ENCODE data around the gene GPR39. TPM values are rescaled to one million over a fixed set of nuclear protein-coding genes. Genes with fewer than 3 reads are reported as not detected.
A peak's percentile ranks its signal among the peaks of the same experiment; 100 is the strongest.

Gene GPR39
- total RNA-seq, 1 experiment from 2014 or later: 9.0 TPM

DNA sequence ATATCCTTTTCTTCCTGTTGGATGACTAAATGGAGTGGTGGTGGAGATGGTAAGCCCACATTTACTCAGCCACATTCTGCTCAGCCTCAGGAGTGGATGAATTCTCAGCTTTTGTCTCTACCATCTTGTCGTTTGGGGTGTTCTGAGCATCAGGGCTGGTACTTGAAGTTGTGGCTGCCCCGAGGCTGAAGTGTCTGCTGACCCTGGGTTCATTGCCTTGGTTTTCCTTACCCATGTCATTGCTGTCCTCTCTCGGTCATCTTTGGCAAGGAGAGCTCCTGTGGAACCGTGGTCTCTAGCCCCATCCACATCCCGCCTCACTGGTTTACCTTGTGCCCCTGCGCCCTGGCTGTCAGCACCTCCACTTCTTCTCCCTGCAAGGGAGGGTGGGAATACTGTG, 71.9 kb downstream of the GPR39 start:
- Histone ChIP-seq H3K4me1 (ENCODE audit: control insufficient read depth, insufficient read depth, low read length) (no peaks in the 10 kb centered on the region), H3K27me3 (ENCODE audit: control insufficient read depth, insufficient read depth, low read length) (no peaks in the 10 kb centered on the region), H3K4me3 (ENCODE audit: low read depth in 2 of 2, low read length in 2 of 2) (no peak overlapping the region), H3K9me3 (ENCODE audit: control insufficient read depth, insufficient read depth, low read depth, low read length) (no peaks in the 10 kb centered on the region), H3K27ac (ENCODE audit: low read length) (no peak overlapping the region), H3K36me3 (ENCODE audit: control insufficient read depth, insufficient read depth, low read length) (no peaks in the 10 kb centered on the region)
- TF ChIP-seq SIN3A (IDR thresholded peaks at IDR 0.05; ENCODE audit: borderline replicate concordance, insufficient read depth, low read depth, low read length) (no peak), TCF7L2 (IDR thresholded peaks at IDR 0.05; ENCODE audit: low read depth, low read length) (no peak), POLR2AphosphoS5 (IDR thresholded peaks at IDR 0.05; ENCODE audit: low read depth, low read length) (no peak)
- TF ChIP-seq, protein P1, sequence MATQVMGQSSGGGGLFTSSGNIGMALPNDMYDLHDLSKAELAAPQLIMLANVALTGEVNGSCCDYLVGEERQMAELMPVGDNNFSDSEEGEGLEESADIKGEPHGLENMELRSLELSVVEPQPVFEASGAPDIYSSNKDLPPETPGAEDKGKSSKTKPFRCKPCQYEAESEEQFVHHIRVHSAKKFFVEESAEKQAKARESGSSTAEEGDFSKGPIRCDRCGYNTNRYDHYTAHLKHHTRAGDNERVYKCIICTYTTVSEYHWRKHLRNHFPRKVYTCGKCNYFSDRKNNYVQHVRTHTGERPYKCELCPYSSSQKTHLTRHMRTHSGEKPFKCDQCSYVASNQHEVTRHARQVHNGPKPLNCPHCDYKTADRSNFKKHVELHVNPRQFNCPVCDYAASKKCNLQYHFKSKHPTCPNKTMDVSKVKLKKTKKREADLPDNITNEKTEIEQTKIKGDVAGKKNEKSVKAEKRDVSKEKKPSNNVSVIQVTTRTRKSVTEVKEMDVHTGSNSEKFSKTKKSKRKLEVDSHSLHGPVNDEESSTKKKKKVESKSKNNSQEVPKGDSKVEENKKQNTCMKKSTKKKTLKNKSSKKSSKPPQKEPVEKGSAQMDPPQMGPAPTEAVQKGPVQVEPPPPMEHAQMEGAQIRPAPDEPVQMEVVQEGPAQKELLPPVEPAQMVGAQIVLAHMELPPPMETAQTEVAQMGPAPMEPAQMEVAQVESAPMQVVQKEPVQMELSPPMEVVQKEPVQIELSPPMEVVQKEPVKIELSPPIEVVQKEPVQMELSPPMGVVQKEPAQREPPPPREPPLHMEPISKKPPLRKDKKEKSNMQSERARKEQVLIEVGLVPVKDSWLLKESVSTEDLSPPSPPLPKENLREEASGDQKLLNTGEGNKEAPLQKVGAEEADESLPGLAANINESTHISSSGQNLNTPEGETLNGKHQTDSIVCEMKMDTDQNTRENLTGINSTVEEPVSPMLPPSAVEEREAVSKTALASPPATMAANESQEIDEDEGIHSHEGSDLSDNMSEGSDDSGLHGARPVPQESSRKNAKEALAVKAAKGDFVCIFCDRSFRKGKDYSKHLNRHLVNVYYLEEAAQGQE (IDR thresholded peaks at IDR 0.05; ENCODE audit: insufficient read depth in 1 of 2, low read depth in 2 of 2, low read length in 1 of 2): no peak
- TF ChIP-seq, protein P2, sequence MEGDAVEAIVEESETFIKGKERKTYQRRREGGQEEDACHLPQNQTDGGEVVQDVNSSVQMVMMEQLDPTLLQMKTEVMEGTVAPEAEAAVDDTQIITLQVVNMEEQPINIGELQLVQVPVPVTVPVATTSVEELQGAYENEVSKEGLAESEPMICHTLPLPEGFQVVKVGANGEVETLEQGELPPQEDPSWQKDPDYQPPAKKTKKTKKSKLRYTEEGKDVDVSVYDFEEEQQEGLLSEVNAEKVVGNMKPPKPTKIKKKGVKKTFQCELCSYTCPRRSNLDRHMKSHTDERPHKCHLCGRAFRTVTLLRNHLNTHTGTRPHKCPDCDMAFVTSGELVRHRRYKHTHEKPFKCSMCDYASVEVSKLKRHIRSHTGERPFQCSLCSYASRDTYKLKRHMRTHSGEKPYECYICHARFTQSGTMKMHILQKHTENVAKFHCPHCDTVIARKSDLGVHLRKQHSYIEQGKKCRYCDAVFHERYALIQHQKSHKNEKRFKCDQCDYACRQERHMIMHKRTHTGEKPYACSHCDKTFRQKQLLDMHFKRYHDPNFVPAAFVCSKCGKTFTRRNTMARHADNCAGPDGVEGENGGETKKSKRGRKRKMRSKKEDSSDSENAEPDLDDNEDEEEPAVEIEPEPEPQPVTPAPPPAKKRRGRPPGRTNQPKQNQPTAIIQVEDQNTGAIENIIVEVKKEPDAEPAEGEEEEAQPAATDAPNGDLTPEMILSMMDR (IDR thresholded peaks at IDR 0.05): no peak
- ChIA-PET POLR2A (no interaction called here), CTCF (no interaction called here)
- intact Hi-C loops (cut with micrococcal nuclease; ENCODE audit: unreplicated experiment): no loop called here
- DNase-seq (ENCODE audit: low read depth, low spot score) (no peak), ATAC-seq (no peak)
- in situ Hi-C loops (cut with HindIII; ENCODE audit: low pct_unique_long_range_greater_than_20kb, low sequenced_read_pairs): no loop called here
- no TSS peak for BruUV-seq (replicated peaks)

DNA sequence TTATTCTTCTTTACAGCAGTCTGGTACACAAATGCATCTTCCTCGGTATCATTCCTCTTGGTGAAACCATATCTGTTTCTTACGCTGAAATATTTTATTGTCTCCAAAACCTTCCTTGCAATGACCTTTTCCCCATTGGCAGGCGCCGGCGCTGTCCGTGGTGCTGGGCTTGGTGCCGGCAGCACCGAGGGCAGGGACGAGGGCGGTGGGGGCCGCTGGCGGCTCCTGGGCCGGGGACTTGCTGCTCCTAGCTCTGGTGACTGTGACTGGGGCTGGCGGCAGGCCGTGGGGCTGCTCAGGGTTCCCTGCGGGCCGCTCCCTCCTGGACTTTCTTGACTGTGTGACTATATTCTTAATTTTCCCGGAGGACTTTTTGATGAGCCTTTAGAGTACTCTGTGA, 72.5 kb downstream of the GPR39 start:
- no peaks in the 10 kb centered on the region for H3K27me3 ChIP-seq (ENCODE audit: control insufficient read depth, insufficient read depth, low read length)
- in situ Hi-C loops (cut with HindIII; ENCODE audit: low pct_unique_long_range_greater_than_20kb, low sequenced_read_pairs) (no loop called here), intact Hi-C loops (cut with micrococcal nuclease; ENCODE audit: unreplicated experiment) (no loop called here)
- ChIA-PET CTCF (no interaction called here), POLR2A (no interaction called here)
- no peak for ATAC-seq
- no peak for DNase-seq (ENCODE audit: low read depth, low spot score)
- TF ChIP-seq, protein P2 (IDR thresholded peaks at IDR 0.05): no peak
- TF ChIP-seq, protein P1 (IDR thresholded peaks at IDR 0.05; ENCODE audit: insufficient read depth in 1 of 2, low read depth in 2 of 2, low read length in 1 of 2): peak; percentile 84 to 88
- H3K36me3 ChIP-seq (ENCODE audit: control insufficient read depth, insufficient read depth, low read length): no peaks in the 10 kb centered on the region
- no peaks in the 10 kb centered on the region for H3K4me1 ChIP-seq (ENCODE audit: control insufficient read depth, insufficient read depth, low read length)
- no peaks in the 10 kb centered on the region for H3K9me3 ChIP-seq (ENCODE audit: control insufficient read depth, insufficient read depth, low read depth, low read length)
- H3K27ac ChIP-seq (ENCODE audit: low read length): no peak overlapping the region
- no TSS peak for BruUV-seq (replicated peaks)
- H3K4me3 ChIP-seq (ENCODE audit: low read depth in 2 of 2, low read length in 2 of 2): no peak overlapping the region

All from Panc1 (cell line).